ENCODE results near the gene CSTPP1.

The CSTPP1 gene

DNA sequence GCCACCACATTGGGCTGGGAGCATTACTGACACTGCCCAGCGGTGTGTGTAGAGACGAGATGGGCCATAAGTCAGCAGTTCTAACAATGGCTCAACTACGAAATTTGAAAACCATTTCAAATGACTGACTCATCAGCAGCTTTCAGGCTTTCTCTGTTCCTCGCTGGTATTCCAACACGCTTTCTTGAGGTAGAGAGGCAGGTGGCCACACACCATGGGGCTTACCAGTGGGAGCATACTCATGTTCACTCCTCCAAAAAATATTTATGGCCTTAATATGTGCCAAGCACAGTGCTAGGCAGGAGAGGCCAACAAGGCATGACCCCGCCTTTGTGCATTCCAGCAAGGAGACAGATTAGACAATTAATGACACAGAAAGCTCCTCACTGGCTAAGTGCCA, 219.8 kb downstream of the CSTPP1 start:
- H3K4me1 ChIP-seq (ENCODE audit: control insufficient read depth, insufficient read depth, low read length, unreplicated experiment): peaks cover 16% of the 10 kb centered on the region

DNA sequence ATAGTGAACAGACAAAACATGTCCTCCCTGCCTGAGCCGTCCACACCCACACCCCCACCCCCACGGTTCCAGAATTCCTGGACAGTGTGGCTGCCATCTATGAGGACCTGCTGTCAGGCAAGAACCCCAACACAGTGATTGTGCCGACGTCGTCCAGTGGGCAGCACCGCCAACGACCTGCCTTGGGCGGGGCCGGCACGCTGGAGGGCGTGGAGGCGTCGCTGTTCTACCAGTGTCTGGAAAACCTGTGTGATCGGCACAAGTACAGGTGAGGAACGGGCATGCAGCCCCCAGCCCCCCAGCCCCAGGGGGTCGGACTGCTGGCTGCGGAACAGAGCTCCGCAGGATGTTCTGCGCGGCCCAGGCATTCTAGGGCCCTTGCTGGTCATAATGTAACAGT, 220.4 kb downstream of the CSTPP1 start:
- no peak overlapping the region for H3K27ac ChIP-seq (ENCODE audit: low read depth, low read length)
- no peaks in the 10 kb centered on the region for H3K27me3 ChIP-seq (ENCODE audit: insufficient read depth, low read length)
- no peak overlapping the region for H3K4me3 ChIP-seq (ENCODE audit: low read depth, low read length)
- H3K4me1 ChIP-seq (ENCODE audit: control insufficient read depth, insufficient read depth, low read length, unreplicated experiment): peaks cover 16% of the 10 kb centered on the region
- no peaks in the 10 kb centered on the region for H3K36me3 ChIP-seq (ENCODE audit: insufficient read depth, low read length)
- H2AFZ ChIP-seq (ENCODE audit: low read length, unreplicated experiment): no peak overlapping the region
- no peaks in the 10 kb centered on the region for H3K79me2 ChIP-seq (ENCODE audit: control insufficient read depth, insufficient read depth, low read length, unreplicated experiment)

More for the DNA sequence above, 219.8 kb downstream of the CSTPP1 start:
- Histone ChIP-seq H3K27me3 (ENCODE audit: insufficient read depth, low read length) (no peaks in the 10 kb centered on the region), H3K4me3 (ENCODE audit: low read depth, low read length) (no peak overlapping the region), H3K27ac (ENCODE audit: low read depth, low read length) (no peak overlapping the region), H3K79me2 (ENCODE audit: control insufficient read depth, insufficient read depth, low read length, unreplicated experiment) (no peaks in the 10 kb centered on the region), H3K36me3 (ENCODE audit: insufficient read depth, low read length) (no peaks in the 10 kb centered on the region), H2AFZ (ENCODE audit: low read length, unreplicated experiment) (no peak overlapping the region)

DNA sequence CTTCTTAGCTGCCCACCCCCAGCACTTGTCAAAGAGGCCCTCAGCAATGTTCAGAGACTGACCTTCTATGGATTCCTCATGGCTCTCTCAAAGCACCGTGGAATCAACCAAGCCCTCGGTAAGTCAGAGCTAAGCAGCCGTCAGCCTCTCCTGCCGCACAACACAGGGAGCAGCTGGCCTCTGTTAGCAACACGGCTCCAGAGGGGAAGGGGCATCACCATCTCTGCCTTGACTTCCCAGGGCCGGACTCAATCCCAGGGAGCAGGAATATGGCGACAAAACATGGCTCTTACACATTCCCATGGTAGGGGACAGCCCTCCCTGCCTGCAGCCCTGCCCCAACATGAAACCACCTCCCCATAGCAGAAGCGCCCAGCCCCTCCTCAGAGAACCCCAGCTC, 221.2 kb downstream of the CSTPP1 start:
- H3K36me3 ChIP-seq (ENCODE audit: insufficient read depth, low read length): no peaks in the 10 kb centered on the region
- H3K4me3 ChIP-seq (ENCODE audit: low read depth, low read length): no peak overlapping the region
- H3K4me1 ChIP-seq (ENCODE audit: control insufficient read depth, insufficient read depth, low read length, unreplicated experiment): peaks cover 12% of the 10 kb centered on the region
- no peak overlapping the region for H2AFZ ChIP-seq (ENCODE audit: low read length, unreplicated experiment)
- no peak overlapping the region for H3K27ac ChIP-seq (ENCODE audit: low read depth, low read length)
- H3K27me3 ChIP-seq (ENCODE audit: insufficient read depth, low read length): no peaks in the 10 kb centered on the region
- no peaks in the 10 kb centered on the region for H3K79me2 ChIP-seq (ENCODE audit: control insufficient read depth, insufficient read depth, low read length, unreplicated experiment)

DNA sequence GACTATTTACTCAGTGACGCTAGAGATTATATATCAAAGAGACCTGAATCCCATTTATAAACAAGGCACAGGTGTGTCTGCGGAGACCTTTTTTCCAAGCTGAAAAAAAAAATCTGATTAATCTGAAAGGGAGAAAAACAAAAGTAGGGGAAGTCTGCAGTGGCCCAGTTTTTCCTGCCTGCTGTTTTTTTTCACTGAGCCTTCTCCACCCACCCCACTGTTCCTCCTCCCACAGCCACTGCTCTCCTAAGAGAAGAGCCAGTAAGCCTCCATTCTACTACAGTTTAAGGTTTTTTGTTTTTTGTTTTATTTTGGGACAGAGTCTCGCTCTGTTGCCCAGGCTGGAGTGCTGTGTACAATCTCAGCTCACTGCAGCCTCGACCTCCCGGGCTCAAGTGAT, 221.7 kb downstream of the CSTPP1 start:
- Histone ChIP-seq H3K27me3 (ENCODE audit: insufficient read depth, low read length) (no peaks in the 10 kb centered on the region), H3K36me3 (ENCODE audit: insufficient read depth, low read length) (no peaks in the 10 kb centered on the region), H2AFZ (ENCODE audit: low read length, unreplicated experiment) (no peak overlapping the region), H3K4me1 (ENCODE audit: control insufficient read depth, insufficient read depth, low read length, unreplicated experiment) (peaks cover 9% of the 10 kb centered on the region), H3K4me3 (ENCODE audit: low read depth, low read length) (no peak overlapping the region), H3K79me2 (ENCODE audit: control insufficient read depth, insufficient read depth, low read length, unreplicated experiment) (no peaks in the 10 kb centered on the region), H3K27ac (ENCODE audit: low read depth, low read length) (no peak overlapping the region)

DNA sequence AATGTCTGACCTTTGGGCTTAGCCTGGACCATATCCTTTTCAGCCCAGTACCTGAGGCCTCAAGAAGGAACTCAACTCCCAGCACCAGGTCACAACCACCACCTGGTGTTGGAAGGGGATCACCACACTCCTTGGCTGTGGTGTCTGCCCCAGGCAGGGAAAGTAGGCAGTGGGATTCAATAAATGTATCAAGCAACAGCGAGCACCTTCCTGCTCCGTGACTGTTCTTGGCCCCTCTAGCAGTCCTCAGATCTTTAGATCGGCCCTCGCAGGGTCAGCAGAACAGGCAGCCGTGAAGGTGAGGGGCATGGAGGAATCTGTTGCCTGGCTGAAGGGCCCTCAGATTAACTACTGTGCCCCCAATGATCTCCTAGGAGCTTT, 224.2 kb downstream of the CSTPP1 start:
- H3K27ac ChIP-seq (ENCODE audit: low read depth, low read length): no peak overlapping the region
- no peaks in the 10 kb centered on the region for H3K79me2 ChIP-seq (ENCODE audit: control insufficient read depth, insufficient read depth, low read length, unreplicated experiment)
- H3K27me3 ChIP-seq (ENCODE audit: insufficient read depth, low read length): no peaks in the 10 kb centered on the region
- no peaks in the 10 kb centered on the region for H3K36me3 ChIP-seq (ENCODE audit: insufficient read depth, low read length)
- H3K4me3 ChIP-seq (ENCODE audit: low read depth, low read length): no peak overlapping the region
- no peak overlapping the region for H2AFZ ChIP-seq (ENCODE audit: low read length, unreplicated experiment)
- H3K4me1 ChIP-seq (ENCODE audit: control insufficient read depth, insufficient read depth, low read length, unreplicated experiment): no peaks in the 10 kb centered on the region

DNA sequence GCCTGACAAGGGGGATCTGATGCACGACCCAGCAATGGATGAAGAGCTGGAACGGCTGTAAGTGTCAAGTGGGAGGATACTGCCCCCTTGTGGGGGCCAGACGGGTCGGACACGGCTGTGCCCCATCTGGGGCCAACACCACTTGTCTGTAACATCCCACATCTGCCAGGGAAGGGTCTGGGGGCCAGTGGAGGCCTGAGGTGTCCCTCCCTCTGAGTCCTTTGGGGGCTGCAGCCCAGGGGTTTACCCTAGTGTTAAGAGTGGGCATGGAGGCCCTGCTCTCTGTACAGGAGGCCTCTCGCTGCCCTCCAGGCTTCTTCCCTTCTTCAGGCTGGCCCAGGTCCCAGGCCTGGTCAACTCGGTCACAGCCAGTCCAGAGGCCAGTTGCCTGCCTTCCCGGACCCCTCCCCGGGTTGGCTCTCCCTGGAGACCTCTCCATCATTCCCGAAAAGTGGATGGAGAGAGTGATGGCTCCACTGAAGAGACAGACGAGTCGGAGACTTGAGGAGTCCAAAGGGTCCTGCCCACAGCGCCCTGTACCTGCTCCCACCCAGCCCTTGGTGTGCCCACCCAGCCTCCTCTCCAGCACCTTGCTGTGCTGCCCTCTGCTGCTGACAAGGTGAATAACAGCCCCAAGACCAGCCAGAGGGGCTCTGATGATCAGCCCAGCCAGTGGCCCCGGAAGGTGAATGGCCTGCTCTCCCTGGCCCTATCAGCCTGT, 224.7 kb downstream of the CSTPP1 start:
- Histone ChIP-seq H3K4me3 (ENCODE audit: low read depth, low read length) (no peak overlapping the region), H3K79me2 (ENCODE audit: control insufficient read depth, insufficient read depth, low read length, unreplicated experiment) (no peaks in the 10 kb centered on the region), H2AFZ (ENCODE audit: low read length, unreplicated experiment) (no peak overlapping the region), H3K4me1 (ENCODE audit: control insufficient read depth, insufficient read depth, low read length, unreplicated experiment) (no peaks in the 10 kb centered on the region), H3K27ac (ENCODE audit: low read depth, low read length) (no peak overlapping the region), H3K27me3 (ENCODE audit: insufficient read depth, low read length) (no peaks in the 10 kb centered on the region), H3K36me3 (ENCODE audit: insufficient read depth, low read length) (no peaks in the 10 kb centered on the region)

DNA sequence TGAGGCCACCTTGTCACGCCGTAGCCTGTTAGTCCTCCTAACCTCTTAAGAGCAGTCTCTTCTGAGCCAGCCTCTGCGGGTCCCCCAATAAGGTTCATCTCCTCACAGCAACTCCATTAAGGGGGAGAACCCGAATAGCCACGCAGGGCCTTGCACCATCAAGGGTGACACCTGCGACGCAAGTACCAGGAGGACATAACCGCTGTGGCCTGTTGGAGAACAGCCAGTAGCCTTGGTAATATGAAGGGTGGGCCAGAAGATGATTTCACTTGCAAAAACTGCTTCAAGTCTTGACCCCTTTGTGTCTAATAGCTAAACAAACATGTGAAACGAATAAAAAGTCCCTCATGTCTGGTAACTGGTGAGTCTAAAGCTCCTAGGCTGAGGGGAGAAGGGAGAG, 225.3 kb downstream of the CSTPP1 start:
- Histone ChIP-seq H3K27ac (ENCODE audit: low read depth, low read length) (no peak overlapping the region), H3K36me3 (ENCODE audit: insufficient read depth, low read length) (peaks cover under 1% of the 10 kb centered on the region; the same call in 1 of the 2 replicates), H3K27me3 (ENCODE audit: insufficient read depth, low read length) (no peaks in the 10 kb centered on the region), H3K4me1 (ENCODE audit: control insufficient read depth, insufficient read depth, low read length, unreplicated experiment) (no peaks in the 10 kb centered on the region), H3K4me3 (ENCODE audit: low read depth, low read length) (no peak overlapping the region), H2AFZ (ENCODE audit: low read length, unreplicated experiment) (no peak overlapping the region), H3K79me2 (ENCODE audit: control insufficient read depth, insufficient read depth, low read length, unreplicated experiment) (no peaks in the 10 kb centered on the region)

DNA sequence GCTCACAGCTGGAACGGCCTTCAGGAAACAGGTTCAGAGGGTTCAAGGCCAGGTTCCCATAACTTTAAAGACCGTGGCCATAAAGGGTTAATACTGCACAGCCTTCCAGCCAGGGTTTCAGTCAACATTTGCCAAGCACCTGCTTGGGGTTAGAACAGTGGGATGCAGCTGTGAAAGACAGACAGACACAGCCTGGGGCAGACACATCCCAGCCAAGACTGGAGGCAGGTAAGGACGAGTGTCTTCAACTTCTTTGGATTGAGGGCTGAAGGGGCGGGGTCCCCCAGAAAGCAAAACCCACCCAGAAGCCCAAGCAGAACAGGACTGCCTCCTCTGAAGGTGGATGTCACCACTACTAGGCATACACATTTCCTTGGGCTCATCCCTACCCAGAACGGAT, 225.9 kb downstream of the CSTPP1 start:
- Histone ChIP-seq H2AFZ (ENCODE audit: low read length, unreplicated experiment) (no peak overlapping the region), H3K79me2 (ENCODE audit: control insufficient read depth, insufficient read depth, low read length, unreplicated experiment) (no peaks in the 10 kb centered on the region), H3K27me3 (ENCODE audit: insufficient read depth, low read length) (no peaks in the 10 kb centered on the region), H3K36me3 (ENCODE audit: insufficient read depth, low read length) (peaks cover 4% of the 10 kb centered on the region; the same call in 1 of the 2 replicates), H3K27ac (ENCODE audit: low read depth, low read length) (no peak overlapping the region), H3K4me1 (ENCODE audit: control insufficient read depth, insufficient read depth, low read length, unreplicated experiment) (no peaks in the 10 kb centered on the region), H3K4me3 (ENCODE audit: low read depth, low read length) (no peak overlapping the region)

DNA sequence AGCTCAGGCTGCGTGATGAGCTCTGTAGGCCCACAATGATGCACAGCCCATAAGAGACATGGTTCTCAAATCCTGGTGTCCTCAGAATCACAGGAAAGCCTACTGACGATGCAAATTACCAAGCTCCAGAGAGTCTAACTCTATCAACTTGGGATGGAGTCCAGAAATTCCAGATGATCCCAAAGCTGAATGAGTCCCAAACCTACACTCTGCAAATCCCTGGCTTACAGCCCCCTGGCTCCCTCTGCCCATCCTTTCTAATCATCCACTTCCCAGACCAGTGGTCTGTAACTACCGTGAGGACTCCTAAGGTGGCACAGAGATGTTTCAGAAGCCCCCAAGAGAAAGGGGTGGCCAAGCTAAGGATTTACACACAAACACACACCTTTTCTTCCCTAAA, 226.6 kb downstream of the CSTPP1 start:
- no peaks in the 10 kb centered on the region for H3K4me1 ChIP-seq (ENCODE audit: control insufficient read depth, insufficient read depth, low read length, unreplicated experiment)
- H3K36me3 ChIP-seq (ENCODE audit: insufficient read depth, low read length): peaks cover 9% of the 10 kb centered on the region; the same call in 1 of the 2 replicates
- H2AFZ ChIP-seq (ENCODE audit: low read length, unreplicated experiment): no peak overlapping the region
- H3K79me2 ChIP-seq (ENCODE audit: control insufficient read depth, insufficient read depth, low read length, unreplicated experiment): no peaks in the 10 kb centered on the region
- H3K27me3 ChIP-seq (ENCODE audit: insufficient read depth, low read length): no peaks in the 10 kb centered on the region
- H3K4me3 ChIP-seq (ENCODE audit: low read depth, low read length): no peak overlapping the region
- H3K27ac ChIP-seq (ENCODE audit: low read depth, low read length): no peak overlapping the region

DNA sequence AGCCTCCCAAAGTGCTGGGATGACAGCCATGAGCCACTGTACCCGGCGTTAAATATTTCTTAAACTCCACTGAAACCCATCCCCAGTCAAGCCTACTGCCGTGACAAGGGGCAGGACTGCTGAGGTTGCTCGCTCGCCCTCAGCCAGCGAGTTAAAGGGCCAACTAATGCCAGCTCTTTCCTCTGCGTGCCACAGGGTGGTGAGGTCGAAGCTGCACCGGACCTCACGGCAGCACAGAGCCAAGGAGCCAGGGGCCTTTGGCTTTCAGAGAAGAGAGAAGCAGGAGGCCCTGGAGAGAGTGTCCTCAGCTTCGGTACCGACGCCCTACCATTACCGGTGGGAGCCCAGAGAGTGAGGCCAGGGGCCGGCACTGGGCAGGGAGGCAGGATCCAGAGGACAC, 227.3 kb downstream of the CSTPP1 start:
- no peak overlapping the region for H2AFZ ChIP-seq (ENCODE audit: low read length, unreplicated experiment)
- H3K79me2 ChIP-seq (ENCODE audit: control insufficient read depth, insufficient read depth, low read length, unreplicated experiment): peaks cover 2% of the 10 kb centered on the region
- no peak overlapping the region for H3K27ac ChIP-seq (ENCODE audit: low read depth, low read length)
- H3K4me3 ChIP-seq (ENCODE audit: low read depth, low read length): no peak overlapping the region
- peaks cover 9% of the 10 kb centered on the region; the same call in 1 of the 2 replicates for H3K36me3 ChIP-seq (ENCODE audit: insufficient read depth, low read length)
- H3K4me1 ChIP-seq (ENCODE audit: control insufficient read depth, insufficient read depth, low read length, unreplicated experiment): no peaks in the 10 kb centered on the region
- H3K27me3 ChIP-seq (ENCODE audit: insufficient read depth, low read length): no peaks in the 10 kb centered on the region

DNA sequence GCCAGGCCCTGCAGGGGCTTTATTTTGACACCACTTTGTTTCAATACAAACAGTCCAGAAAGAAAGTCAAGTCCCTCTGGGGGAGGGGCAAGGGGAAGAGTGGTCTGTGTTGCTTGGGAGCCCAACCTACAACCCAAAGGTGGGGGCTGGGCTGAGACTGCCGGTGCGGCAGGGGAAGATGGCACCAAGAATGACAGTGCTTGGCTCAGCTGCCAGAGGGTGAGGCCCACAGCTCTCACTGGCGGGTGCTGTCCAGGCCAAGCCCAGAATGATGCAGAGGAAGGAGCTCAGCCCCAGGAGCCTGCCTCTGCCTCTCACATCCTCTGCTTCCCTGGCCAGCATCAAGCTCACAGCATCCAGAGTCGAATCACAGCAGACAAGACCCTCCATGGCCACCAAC, 227.8 kb downstream of the CSTPP1 start:
- Histone ChIP-seq H3K4me3 (ENCODE audit: low read depth, low read length) (no peak overlapping the region), H2AFZ (ENCODE audit: low read length, unreplicated experiment) (no peak overlapping the region), H3K79me2 (ENCODE audit: control insufficient read depth, insufficient read depth, low read length, unreplicated experiment) (peaks cover 2% of the 10 kb centered on the region), H3K27me3 (ENCODE audit: insufficient read depth, low read length) (no peaks in the 10 kb centered on the region), H3K4me1 (ENCODE audit: control insufficient read depth, insufficient read depth, low read length, unreplicated experiment) (no peaks in the 10 kb centered on the region), H3K36me3 (ENCODE audit: insufficient read depth, low read length) (peaks cover 9% of the 10 kb centered on the region; the same call in 1 of the 2 replicates), H3K27ac (ENCODE audit: low read depth, low read length) (no peak overlapping the region)
